LNCaP clone FGC (cell line): ENCODE results near the gene BLID.

Experiments used
- DNase-seq: peaks from one replicate; pipeline ENCODE4 v3.0.0-alpha.2; 2011; ENCODE audit warnings: low read depth
- H3K4me3 ChIP-seq: 2 replicates; pipeline ENCODE4 v1.5.1; 2011; ENCODE audit warnings: mild to moderate bottlenecking, low read depth, low read length, control low read depth
- TF ChIP-seq, protein P1 (sequence below): IDR thresholded peaks from 2 replicates; pipeline ENCODE4 v1.5.1; 2012; ENCODE audit warnings: mild to moderate bottlenecking; ENCODE audit not compliant: control insufficient read depth, insufficient read depth; ENCODE audit errors: extremely low read depth

Gene BLID

DNA sequence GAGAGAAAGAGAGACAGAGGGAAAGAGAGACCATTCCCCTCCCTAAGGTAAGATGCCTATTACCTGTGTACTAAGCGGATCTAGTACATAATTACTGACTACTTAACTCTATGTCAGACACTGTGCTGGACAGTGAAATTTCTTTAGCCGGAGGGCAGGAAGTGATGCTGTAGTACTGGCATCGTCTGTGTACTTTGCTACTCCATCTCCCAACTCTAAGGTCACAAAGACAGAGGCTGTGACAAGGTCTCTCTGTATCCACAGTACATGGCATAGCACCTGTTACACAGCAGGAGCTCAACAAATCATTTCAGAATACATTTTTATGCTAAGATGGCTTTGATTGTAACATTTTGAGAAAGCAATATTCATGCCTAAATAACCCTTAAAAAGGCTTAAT, 9.0 kb downstream of the BLID start:
- TF ChIP-seq, protein P1, sequence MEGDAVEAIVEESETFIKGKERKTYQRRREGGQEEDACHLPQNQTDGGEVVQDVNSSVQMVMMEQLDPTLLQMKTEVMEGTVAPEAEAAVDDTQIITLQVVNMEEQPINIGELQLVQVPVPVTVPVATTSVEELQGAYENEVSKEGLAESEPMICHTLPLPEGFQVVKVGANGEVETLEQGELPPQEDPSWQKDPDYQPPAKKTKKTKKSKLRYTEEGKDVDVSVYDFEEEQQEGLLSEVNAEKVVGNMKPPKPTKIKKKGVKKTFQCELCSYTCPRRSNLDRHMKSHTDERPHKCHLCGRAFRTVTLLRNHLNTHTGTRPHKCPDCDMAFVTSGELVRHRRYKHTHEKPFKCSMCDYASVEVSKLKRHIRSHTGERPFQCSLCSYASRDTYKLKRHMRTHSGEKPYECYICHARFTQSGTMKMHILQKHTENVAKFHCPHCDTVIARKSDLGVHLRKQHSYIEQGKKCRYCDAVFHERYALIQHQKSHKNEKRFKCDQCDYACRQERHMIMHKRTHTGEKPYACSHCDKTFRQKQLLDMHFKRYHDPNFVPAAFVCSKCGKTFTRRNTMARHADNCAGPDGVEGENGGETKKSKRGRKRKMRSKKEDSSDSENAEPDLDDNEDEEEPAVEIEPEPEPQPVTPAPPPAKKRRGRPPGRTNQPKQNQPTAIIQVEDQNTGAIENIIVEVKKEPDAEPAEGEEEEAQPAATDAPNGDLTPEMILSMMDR: no peak
- DNase-seq: no peak
- H3K4me3 ChIP-seq: no peak overlapping the region

DNA sequence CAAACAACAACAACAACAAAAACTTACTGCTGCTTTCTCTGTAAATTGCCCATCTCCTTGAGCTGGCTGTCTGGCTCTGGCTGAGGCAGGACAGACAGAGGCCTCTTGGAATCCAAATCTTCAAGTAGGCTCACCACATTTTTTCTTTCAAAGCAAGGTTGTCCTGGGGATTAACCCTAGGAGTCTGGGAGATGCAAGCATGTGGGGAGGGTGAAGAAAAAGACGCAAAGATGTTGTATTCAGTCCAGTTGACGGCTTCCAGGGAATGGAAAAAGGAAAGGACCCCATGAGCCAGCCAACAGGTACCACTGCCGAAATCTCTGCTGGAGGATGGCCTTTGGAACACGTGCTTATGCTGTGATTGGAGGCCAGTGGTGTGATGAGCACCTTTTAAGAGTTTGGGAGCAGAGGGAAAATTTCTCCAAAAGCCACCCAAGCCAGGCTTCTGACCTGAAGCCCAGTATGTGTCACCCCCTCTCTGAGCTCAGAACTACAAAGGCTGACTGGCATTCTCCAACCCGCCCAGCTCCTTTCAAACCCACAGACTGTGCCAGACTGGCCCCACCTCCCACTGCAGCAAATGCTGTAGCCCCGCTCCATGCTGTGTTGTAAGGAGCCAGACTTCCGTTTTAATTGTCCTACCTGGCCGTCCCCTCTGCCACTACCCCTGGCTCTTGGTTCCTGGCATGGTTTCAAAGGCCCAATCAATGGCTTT, 10.8 kb downstream of the BLID start:
- DNase-seq: no peak
- H3K4me3 ChIP-seq: no peak overlapping the region
- TF ChIP-seq, protein P1: no peak

DNA sequence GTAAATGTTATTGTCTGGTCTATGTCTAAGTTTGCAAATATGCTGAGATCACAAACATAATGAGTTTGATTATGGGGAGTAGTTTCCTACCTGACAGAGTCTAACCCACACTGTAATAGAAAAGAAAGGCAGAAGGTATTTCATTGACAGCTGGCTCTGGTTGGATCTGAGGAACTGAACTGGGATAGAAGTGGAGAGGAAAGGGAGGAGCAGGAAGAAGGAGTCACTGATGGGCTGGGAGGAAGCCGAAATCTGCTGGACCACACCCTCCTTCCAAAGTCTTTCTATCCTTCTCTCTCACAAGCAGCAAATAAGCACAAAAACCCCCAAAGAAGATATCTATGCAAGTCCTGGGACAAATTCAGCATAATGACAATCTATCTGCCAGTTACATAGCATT, 11.7 kb downstream of the BLID start:
- H3K4me3 ChIP-seq: no peak overlapping the region
- no peak for DNase-seq
- TF ChIP-seq, protein P1: no peak

DNA sequence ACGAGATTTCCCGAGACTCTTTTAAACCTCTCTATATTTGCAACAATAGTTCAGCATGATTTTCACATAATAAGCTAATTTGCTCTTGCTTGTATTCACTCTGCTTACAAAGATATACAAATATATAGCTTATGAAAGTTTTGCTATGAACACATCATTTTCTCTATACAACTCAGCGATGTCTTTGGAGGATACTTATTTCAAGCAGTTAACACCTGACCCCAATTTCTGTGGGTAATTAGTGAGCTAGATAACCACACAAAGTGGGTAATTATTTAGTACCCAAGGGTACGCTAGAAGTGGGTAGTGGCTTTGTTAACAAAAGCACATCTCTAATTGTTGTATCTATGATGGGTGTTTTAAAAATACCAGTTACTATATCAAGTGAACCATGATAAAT, 12.3 kb downstream of the BLID start:
- DNase-seq: no peak
- no peak overlapping the region for H3K4me3 ChIP-seq
- TF ChIP-seq, protein P1: no peak

DNA sequence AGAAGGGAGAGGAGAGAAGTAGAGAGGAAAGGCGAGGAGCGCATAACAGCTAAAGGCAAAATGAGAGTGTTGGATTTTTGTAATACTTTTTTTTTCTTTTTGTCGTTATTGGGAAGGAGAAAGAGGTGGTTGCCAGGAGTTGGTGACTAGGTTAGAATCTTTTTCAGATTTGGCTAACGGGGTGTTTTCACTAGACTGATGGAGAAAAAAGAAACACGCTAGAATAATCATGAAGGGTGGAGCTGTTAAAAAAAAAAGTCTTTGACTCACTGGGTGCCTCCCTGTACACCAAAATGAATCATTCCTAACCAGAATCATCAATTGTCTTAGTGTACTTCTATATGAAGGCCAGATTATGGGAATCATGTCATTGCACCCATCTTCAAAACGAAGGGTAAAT, 12.7 kb downstream of the BLID start:
- H3K4me3 ChIP-seq: no peak overlapping the region
- no peak for DNase-seq
- TF ChIP-seq, protein P1: no peak

DNA sequence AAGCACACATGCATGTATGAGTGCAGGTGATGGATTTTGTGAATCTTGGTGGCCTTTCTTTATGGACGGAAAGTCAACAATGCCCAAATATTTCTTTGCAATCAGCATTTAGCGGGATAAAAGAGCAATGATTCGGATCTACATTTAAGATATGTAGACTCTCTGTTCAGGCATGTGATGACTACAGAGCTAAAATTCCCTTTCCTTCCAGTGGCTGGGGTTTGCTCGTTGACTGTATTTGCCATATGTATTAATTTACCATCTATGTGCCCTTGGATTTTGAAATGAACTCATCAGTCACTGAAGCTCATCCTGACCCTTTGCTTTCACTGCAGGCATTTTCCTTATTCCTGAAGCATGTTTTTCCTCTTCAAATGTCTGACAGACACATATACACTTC, 13.6 kb downstream of the BLID start:
- DNase-seq: no peak
- TF ChIP-seq, protein P1: no peak
- H3K4me3 ChIP-seq: no peak overlapping the region
